Endothelial cell (in vitro differentiated cells): Measurements from ENCODE around the gene XAF1. TPM values are rescaled to one million over a fixed set of nuclear protein-coding genes. Genes with fewer than 3 reads are reported as not detected.

Experiments
- DNase-seq: peaks from one replicate; pipeline ENCODE4 v3.0.0; 2021; ENCODE audit warnings: low spot score
- H3K27ac Mint-ChIP-seq: one replicate; pipeline ENCODE4 v1.8.0; 2021; ENCODE audit warnings: mixed read lengths, inconsistent platforms; ENCODE audit not compliant: unreplicated experiment
- H3K27me3 Mint-ChIP-seq: one replicate; pipeline ENCODE4 v1.8.0; 2021; ENCODE audit warnings: mild to moderate bottlenecking, moderate library complexity, mixed read lengths, inconsistent platforms; ENCODE audit not compliant: unreplicated experiment
- H3K36me3 Mint-ChIP-seq: one replicate; pipeline ENCODE4 v1.8.0; 2021; ENCODE audit warnings: mild to moderate bottlenecking, low read depth, mixed read lengths, inconsistent platforms; ENCODE audit not compliant: unreplicated experiment
- H3K4me1 Mint-ChIP-seq: one replicate; pipeline ENCODE4 v1.8.0; 2021; ENCODE audit warnings: mild to moderate bottlenecking, mixed read lengths, inconsistent platforms; ENCODE audit not compliant: unreplicated experiment
- H3K4me3 Mint-ChIP-seq: one replicate; pipeline ENCODE4 v1.8.0; 2021; ENCODE audit warnings: mild to moderate bottlenecking, mixed read lengths, inconsistent platforms; ENCODE audit not compliant: unreplicated experiment
- H3K9me3 Mint-ChIP-seq: one replicate; pipeline ENCODE4 v1.8.0; 2021; ENCODE audit warnings: mixed read lengths, inconsistent platforms; ENCODE audit not compliant: unreplicated experiment
- total RNA-seq: library from RNA; stranded (reverse); fragmentation: NEBNext Ultra II Directional; extraction: Animal tissue kit (Norgen Biotek cat#: 25700); gene quantifications from one replicate; pipeline ENCODE4 v1.2.1, GENCODE V29; 2021; ENCODE audit not compliant: unreplicated experiment
- TF ChIP-seq, protein P1 (sequence below): fragments of 200-600 bp; sonication (generic); IDR thresholded peaks from one replicate; pipeline ENCODE4 v1.5.0; 2021; ENCODE audit warnings: antibody characterized with exemption; ENCODE audit not compliant: unreplicated experiment

Gene XAF1
- total RNA-seq, 1 donor from 2014 or later = 0.38 TPM

DNA sequence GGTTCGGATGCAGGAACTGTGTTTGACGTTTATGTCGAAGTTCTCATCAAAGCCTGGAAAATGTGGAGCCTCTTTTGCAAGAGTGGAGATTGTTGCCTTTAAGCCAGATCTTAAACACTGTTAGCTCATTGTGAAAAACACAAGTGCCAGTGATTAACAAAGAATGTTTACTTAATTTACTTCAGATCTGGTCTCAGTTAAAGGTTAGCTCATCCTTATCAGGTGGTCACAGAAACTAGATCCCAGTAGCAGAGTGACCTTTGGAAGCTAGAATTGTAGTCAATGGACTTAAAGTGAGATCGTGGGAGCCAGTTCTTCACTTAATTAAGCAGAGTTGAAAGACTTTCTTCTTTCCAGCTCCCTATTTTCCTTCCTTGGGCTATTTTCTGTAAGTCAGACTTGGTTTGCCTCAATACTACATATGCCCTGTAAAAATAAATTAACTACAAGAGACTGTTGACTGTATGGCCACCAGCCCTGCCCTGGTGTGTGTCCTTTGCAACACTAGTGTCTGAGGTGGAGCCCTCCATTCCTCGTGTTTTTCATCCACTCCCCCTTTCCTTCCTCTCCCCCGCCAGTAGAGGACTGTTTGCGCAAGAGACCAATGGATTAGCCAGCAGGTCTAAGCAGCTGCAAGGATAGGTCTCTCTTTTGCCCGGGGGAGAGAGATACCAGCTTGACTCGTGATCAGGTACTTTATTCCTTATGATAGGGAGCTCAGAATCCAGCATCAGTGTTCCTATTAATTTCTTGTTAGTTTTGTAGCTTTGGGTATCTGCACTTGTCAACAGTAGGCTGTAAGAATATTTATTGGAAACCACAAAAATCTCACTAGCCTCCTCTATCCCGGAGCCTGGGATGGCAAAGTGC lies 40.4 kb downstream of the XAF1 start:
- Mint-ChIP-seq H3K36me3 (no peaks in the 10 kb centered on the region), H3K4me1 (peaks cover 8% of the 10 kb centered on the region)
- TF ChIP-seq, protein P1, sequence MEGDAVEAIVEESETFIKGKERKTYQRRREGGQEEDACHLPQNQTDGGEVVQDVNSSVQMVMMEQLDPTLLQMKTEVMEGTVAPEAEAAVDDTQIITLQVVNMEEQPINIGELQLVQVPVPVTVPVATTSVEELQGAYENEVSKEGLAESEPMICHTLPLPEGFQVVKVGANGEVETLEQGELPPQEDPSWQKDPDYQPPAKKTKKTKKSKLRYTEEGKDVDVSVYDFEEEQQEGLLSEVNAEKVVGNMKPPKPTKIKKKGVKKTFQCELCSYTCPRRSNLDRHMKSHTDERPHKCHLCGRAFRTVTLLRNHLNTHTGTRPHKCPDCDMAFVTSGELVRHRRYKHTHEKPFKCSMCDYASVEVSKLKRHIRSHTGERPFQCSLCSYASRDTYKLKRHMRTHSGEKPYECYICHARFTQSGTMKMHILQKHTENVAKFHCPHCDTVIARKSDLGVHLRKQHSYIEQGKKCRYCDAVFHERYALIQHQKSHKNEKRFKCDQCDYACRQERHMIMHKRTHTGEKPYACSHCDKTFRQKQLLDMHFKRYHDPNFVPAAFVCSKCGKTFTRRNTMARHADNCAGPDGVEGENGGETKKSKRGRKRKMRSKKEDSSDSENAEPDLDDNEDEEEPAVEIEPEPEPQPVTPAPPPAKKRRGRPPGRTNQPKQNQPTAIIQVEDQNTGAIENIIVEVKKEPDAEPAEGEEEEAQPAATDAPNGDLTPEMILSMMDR = no peak

DNA sequence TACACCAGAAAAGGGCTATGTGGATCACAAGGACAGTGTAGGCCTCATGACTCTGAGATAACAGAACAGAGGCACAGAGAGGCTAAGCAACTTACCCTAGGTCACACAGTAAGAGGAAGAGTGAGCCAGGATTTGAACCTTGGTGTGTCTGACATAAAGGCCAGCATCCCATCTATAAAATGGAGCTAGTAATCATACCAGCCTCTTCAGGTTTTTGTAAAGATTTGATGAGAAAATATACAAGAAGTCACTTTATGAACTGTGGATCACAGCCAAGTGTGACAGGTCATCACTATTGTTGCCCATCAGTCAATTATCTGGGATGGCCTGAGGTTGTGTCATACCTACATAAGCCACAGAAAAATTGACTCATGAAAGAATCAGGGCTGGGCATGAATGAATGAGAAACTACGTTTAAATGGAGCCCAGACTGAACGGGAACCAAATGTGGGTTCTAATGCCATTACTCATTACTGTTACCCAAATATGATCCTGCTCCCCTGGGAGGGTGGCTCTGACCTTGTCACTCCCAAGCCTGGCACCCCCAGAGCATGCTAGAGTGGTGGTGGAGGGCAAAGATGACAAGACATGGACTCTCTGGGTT lies 41.1 kb downstream of the XAF1 start:
- H3K9me3 Mint-ChIP-seq = no peaks in the 10 kb centered on the region

More for the DNA sequence above, 40.4 kb downstream of the XAF1 start:
- no peak overlapping the region for H3K4me3 Mint-ChIP-seq
- no peak for DNase-seq
- no peaks in the 10 kb centered on the region for H3K9me3 Mint-ChIP-seq
- no peak overlapping the region for H3K27ac Mint-ChIP-seq
- H3K27me3 Mint-ChIP-seq = peaks cover 5% of the 10 kb centered on the region

DNA sequence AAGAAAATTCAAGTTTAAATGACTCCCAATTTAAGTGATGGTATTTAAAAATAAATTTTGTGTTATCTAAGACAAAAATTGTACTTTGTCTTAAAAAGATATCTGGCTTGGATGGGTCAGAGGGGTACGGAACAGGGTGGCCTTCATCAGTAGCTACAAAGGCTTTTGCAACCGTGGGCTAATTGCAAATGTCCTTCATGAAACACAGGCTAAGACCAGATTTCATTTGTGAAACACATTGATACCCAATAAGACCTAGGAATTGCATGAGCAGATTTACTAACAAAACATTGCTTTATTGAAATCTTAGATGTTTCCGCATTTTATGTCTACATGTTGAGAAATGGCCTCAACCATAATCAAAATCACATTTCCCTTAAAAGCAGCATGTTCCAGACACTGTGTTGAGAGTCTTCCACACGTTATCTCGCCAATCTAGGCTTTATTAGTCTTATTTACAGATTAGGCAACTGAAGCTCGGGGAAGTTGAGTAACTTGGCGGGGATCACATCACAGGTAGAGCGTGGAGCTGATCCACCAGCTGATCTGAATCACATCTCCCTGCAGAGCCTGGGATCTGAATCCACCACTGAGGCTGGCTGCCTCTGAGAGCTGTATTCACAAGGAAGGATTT lies 42.0 kb downstream of the XAF1 start:
- TF ChIP-seq, protein P1 = no peak
- Mint-ChIP-seq H3K36me3 (no peaks in the 10 kb centered on the region), H3K4me3 (no peak overlapping the region), H3K9me3 (no peaks in the 10 kb centered on the region), H3K4me1 (peaks cover under 1% of the 10 kb centered on the region), H3K27me3 (peaks cover 2% of the 10 kb centered on the region), H3K27ac (no peak overlapping the region)
- no peak for DNase-seq

More for the DNA sequence above, 41.1 kb downstream of the XAF1 start:
- no peak for DNase-seq
- peaks cover 8% of the 10 kb centered on the region for H3K4me1 Mint-ChIP-seq
- H3K4me3 Mint-ChIP-seq = no peak overlapping the region
- TF ChIP-seq, protein P1 = no peak
- peaks cover 5% of the 10 kb centered on the region for H3K27me3 Mint-ChIP-seq
- H3K27ac Mint-ChIP-seq = no peak overlapping the region
- no peaks in the 10 kb centered on the region for H3K36me3 Mint-ChIP-seq

DNA sequence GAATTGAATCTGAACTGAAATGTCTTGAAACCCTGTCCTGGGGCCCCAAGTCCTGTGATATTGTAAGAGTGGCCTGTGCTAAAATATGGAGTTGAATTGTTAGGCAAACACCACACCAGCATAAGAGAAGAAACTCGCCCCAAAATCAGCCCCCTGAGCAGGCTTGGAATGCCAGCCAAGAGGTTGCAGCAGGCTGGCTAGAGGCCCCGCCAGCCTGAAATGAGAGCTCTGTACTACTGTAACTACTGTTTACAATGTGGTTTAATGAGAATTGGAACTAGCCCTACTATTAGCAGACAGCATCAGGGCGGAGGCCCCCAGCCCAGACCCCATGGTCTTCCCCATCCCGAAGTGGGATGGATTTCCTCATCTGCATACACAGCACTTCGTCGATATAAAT lies 43.9 kb downstream of the XAF1 start:
- no peak for DNase-seq
- H3K4me1 Mint-ChIP-seq = no peaks in the 10 kb centered on the region
- no peaks in the 10 kb centered on the region for H3K9me3 Mint-ChIP-seq
- TF ChIP-seq, protein P1 = no peak
- H3K27me3 Mint-ChIP-seq = peaks cover 2% of the 10 kb centered on the region
- no peaks in the 10 kb centered on the region for H3K36me3 Mint-ChIP-seq
- no peak overlapping the region for H3K4me3 Mint-ChIP-seq
- no peak overlapping the region for H3K27ac Mint-ChIP-seq
